HG03139 (cell line): Measurements from ENCODE around the gene METTL9.
"Not testable (repeated sequence)": the region's sequence is repeated elsewhere in the genome, so short reads cannot be mapped to it uniquely, and the experiment has no call there.

ENCODE experiments used
- ATAC-seq: cut with Tn5 transposase; IDR thresholded peaks from one replicate; pipeline ENCODE4 v1.9.1; 2021; ENCODE audit not compliant: unreplicated experiment

The METTL9 gene

GRCh38 chr16:21656795-21657768 is 57.7 kb downstream of the METTL9 start:
- no peak for ATAC-seq

DNA sequence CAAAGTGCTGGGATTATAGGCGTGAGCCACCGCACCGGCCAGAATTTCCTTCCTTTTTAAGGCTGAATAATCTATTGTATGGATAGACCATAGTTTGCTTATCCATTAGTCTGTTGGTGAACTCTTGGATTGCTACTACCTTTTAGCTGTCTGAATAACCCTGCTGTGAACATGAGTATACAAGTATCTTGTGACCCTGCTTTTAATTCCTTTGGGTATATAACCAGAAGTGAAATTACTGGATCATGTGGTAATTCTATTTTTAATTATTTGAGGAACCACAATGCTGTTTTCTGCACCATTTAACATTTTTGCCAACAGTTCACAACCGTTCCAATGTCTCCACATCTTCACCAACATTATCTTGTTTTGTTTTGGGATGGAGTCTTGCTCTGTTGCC is 59.7 kb downstream of the METTL9 start:
- no peak for ATAC-seq

GRCh38 chr16:21663889-21664647 is 64.7 kb downstream of the METTL9 start, which contains the start of gene OTOA:
Gene OTOA (plus strand): TSS chr16:21663968. CDS start chr16:21678515, 14,547 bp downstream.
- ATAC-seq = no peak

GRCh38 chr16:21664801-21665492 is 65.6 kb downstream of the METTL9 start:
- ATAC-seq = no peak

GRCh38 chr16:21666772-21667171 is 67.4 kb downstream of the METTL9 start:
- ATAC-seq = no peak

DNA sequence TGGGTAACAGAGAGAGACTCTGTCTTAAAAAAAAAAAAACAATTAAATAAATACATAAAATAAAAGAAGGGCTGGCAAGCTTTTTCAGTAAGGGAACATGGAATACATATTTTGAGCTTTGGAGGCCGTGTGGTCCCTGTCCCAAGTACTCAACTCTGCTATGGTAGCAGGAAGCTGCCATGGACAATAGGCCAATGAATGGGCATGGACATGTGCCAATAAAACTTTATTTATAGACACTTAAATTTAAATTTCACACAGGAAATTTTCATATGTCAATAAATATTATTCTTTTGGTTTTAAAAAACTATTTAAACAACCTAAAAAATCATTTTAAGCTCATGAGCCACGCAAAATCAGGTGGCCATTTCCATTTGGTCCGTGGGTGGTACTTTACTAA is 68.2 kb downstream of the METTL9 start:
- no peak for ATAC-seq

DNA sequence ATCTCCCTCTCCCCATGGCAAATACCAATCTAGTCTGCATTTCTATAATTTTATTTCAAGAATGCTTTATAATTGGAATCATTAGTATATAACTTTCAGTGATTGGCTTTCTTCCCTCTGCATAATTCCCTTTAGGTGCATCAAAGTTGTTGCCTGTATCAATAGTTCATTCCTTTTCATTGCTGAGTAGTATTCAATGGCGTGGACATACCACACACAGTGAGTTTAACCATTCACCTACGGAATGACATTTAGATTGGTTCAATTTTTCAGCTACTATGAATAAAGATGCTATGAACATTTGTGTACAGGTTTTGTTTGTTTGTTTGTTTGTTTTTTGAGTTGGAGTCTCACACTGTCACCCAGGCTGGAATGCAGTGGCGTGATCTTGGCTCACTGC is 74.1 kb downstream of the METTL9 start:
- no peak for ATAC-seq

- ATAC-seq = not testable (repeated sequence)
Observed at GRCh38 chr16:21674456-21674855, 75.1 kb downstream of the METTL9 start.

GRCh38 chr16:21680714-21681113 is 81.3 kb downstream of the METTL9 start:
- ATAC-seq = not testable (repeated sequence)

DNA sequence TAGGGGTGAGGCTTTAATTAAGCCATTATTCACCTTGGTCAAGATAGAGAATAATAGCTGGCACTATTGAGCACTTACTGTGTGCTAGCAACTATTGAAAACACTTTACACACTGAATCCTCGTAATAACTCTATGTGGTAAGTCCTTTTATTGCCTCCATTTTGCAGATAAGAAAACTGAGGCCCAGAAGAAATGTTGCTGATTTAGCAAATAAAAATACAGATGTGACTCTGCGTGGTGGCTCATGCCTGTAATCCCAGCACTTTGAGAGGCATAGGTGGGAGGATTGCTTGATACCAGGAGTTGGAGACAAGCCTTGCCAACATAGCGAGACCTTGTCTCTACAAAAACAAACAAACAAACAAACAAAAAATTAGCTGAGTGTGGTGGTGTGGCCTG is 83.8 kb downstream of the METTL9 start:
- ATAC-seq = no peak

DNA sequence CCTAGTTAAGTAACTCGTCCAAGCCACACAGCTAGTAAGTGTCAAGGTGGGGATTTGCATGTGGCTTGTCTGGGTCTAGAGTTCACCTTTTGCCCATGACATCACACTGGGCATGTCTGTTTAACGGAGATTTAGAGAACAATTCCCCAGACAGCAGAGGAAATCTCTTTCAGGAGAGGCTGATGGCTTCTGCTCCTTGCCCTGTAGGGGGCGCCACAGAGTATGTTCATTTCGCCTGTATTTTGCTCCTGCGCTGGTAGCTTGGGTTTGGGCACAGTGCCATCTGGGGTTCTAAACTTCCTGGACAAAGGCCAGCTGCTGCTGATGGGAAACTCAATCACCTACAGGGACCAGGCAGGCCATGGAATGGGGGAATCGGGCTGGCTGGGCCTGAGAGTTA is 84.8 kb downstream of the METTL9 start:
- ATAC-seq = no peak

GRCh38 chr16:21685034-21685455 is 85.7 kb downstream of the METTL9 start:
- ATAC-seq = no peak

DNA sequence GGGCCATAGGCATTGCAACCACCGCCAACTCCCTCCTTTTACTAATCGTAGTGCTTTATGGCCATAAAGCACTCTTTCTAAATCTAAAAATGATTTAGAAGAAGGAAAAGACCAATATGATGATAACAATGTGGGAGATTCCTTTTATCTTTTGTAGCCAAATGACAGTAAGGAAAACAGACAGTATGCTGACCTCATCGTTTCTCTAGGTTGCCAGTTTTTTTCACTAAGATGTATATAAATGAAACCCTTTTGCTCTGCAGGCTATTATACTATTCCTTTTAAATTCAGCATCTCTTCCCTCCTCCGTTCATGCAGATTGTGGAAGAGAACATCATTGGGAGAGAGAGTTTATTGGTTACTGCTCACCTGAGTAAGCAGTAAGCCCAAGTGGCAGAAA is 89.7 kb downstream of the METTL9 start:
- no peak for ATAC-seq

GRCh38 chr16:21690967-21691366 is 91.6 kb downstream of the METTL9 start:
- ATAC-seq = not testable (repeated sequence)

DNA sequence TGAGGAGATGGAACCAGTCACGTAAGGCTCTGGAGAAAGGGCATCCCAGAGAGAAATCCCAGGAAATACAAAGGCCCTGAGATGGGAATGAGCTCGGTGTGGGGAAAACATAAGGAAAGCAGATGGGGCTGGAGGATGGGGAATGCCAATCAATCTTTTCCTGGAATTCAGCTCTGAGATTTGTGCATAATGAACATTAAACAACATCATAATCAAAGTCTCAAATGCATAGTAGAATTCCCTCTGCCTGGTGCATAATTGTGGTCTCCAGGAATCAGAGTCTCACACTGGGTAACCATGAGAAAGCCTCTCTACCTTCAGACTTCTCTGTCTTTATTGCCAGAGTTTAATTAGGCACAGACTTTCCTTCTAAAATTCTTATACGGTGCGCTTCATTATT is 95.2 kb downstream of the METTL9 start:
- no peak for ATAC-seq

- no peak for ATAC-seq
Observed at GRCh38 chr16:21697032-21697431, 97.7 kb downstream of the METTL9 start.

DNA sequence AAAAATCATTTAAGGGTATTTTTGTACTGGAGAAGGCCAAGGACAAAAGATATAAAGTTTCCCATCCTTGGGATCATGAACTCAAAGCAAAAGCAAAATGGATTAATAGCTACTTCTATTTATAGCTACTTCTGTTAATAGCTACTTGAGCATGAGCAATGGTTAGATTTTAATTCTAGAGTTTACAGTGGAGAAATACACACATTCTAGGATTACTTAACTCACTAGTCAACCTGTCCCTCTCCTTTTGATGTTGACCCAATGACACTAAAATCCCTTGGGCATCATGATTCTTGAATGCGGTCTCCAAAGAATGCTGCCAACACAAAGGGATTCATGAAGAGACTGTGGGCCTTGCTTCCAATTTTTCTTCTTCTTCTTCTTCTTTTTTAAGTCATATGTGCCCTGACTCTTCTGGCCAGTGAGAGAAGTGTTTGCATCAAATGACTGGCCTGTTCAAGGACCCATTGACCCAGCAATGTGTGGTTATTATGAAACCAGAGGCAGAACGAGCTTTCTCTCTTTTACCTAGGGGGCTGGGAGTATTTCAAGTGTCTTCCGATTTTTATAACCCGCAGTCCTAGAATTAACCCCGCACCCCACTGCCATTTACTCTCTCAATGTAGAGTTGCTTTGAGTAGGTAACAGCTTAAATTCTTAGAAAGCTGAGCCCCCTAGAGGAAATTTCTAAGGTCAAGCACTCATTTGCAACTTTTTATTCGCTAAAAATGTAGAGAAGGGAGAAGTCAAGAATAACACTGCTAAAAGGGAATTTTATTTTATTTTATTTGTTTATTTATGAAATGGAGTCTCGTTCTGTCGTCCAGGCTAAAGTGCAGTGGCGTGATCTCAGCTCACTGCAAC is 99.0 kb downstream of the METTL9 start:
- no peak for ATAC-seq

DNA sequence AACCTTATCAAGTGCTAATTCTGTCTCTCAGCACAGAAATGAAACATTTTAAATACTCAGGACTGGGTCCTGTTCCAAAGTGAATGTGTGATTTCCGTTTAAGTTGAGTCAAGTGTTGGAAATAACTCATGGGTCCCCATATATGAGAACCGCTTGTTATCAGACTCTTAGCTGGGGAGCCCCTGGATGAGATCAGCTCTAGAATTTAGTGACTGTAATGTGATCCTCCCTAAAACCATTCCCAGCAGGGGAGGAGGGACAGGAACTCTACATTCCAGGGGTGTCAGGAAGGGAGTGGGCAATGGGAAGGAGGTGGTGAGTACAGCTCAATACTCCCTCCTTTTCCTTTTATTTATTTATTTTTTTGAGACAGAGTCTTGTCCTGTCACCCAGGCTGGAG is 101.9 kb downstream of the METTL9 start:
- no peak for ATAC-seq

- no peak for ATAC-seq
Observed at GRCh38 chr16:21702276-21702675, 102.9 kb downstream of the METTL9 start.

DNA sequence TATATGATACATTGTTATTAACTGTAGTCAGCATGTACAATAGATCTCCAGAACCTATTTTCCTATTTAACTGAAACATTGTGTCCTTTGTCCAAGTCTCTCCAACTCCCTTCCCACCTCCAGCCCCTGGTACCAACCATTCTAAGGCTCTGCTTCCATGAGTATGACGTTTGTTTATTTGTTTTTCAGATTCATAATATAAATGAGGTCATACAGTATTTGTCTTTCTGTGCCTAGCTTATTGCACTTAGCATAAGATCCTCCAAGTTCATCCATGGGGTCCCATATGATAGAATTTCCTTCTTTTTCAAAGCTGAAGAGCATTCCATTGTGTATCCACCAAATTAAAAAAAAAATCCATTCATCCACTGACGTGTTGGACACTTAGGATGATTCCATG is 103.8 kb downstream of the METTL9 start:
- no peak for ATAC-seq
